Mesendoderm (in vitro differentiated cells): ENCODE measurements around the gene WNT3A. TPM values are rescaled to one million over a fixed set of nuclear protein-coding genes. Genes with fewer than 3 reads are reported as not detected.

Experiments used
- DNase-seq: peaks from one replicate; pipeline ENCODE4 v3.0.0; 2013
- H2AK5ac ChIP-seq: 2 replicates; pipeline ENCODE4 v1.6.1; 2013; ENCODE audit warnings: low read length, inconsistent platforms
- H2BK120ac ChIP-seq: 2 replicates; pipeline ENCODE4 v1.6.1; 2013; ENCODE audit warnings: low read depth, mild to moderate bottlenecking, low read length, moderate library complexity, mixed read lengths
- H2BK15ac ChIP-seq: replicated peaks from 2 replicates; pipeline ENCODE4 v1.6.1; 2013; ENCODE audit warnings: low read depth, mild to moderate bottlenecking, moderate library complexity
- H2BK5ac ChIP-seq: 2 replicates; pipeline ENCODE4 v1.6.1; 2013; ENCODE audit warnings: low read length, inconsistent platforms
- H3K18ac ChIP-seq: 2 replicates; pipeline ENCODE4 v1.6.1; 2013; ENCODE audit warnings: mild to moderate bottlenecking, low read length, mixed read lengths
- H3K23ac ChIP-seq: one replicate; pipeline ENCODE4 v1.6.1; 2013; ENCODE audit warnings: low read length
- H3K27ac ChIP-seq: 2 replicates; pipeline ENCODE4 v1.5.1; 2013; ENCODE audit warnings: low read depth, mild to moderate bottlenecking, inconsistent platforms, low read length, moderate library complexity
- H3K27me3 ChIP-seq: 2 replicates; pipeline ENCODE4 v1.6.1; 2013; ENCODE audit warnings: low read length, control low read depth, mild to moderate bottlenecking, inconsistent platforms; ENCODE audit not compliant: insufficient read depth, poor library complexity
- H3K36me3 ChIP-seq: 2 replicates; pipeline ENCODE4 v1.6.1; 2013; ENCODE audit warnings: low read length, inconsistent platforms; ENCODE audit not compliant: control insufficient read depth, insufficient read depth
- H3K4ac ChIP-seq: one replicate; pipeline ENCODE4 v1.6.1; 2013; ENCODE audit warnings: low read depth, mild to moderate bottlenecking, low read length, moderate library complexity
- H3K4me1 ChIP-seq: 2 replicates; pipeline ENCODE4 v1.6.1; 2013; ENCODE audit warnings: low read depth, low read length, inconsistent platforms; ENCODE audit not compliant: control insufficient read depth
- H3K4me2 ChIP-seq: 2 replicates; pipeline ENCODE4 v1.6.1; 2013; ENCODE audit warnings: low read length
- H3K4me3 ChIP-seq: 2 replicates; pipeline ENCODE4 v1.5.1; 2013; ENCODE audit warnings: mild to moderate bottlenecking, low read length
- H3K56ac ChIP-seq: one replicate; pipeline ENCODE4 v1.6.1; 2013; ENCODE audit warnings: low read length
- H3K79me1 ChIP-seq: 2 replicates; pipeline ENCODE4 v1.6.1; 2013; ENCODE audit warnings: low read length, inconsistent platforms
- H3K79me2 ChIP-seq: 2 replicates; pipeline ENCODE4 v1.6.1; 2013; ENCODE audit warnings: mild to moderate bottlenecking, low read length; ENCODE audit not compliant: control insufficient read depth, insufficient read depth
- H3K9ac ChIP-seq: 2 replicates; pipeline ENCODE4 v1.6.1; 2013; ENCODE audit warnings: low read length, inconsistent platforms
- H4K5ac ChIP-seq: one replicate; pipeline ENCODE4 v1.6.1; 2013; ENCODE audit warnings: low read length
- H4K8ac ChIP-seq: one replicate; pipeline ENCODE4 v1.6.1; 2013; ENCODE audit warnings: low read depth, mild to moderate bottlenecking, control low read depth, low read length, moderate library complexity
- WGBS: extraction: QIAGEN DNeasy Blood & Tissue Kit; methylation state at CpG from one replicate; pipeline ENCODE4 v1.1.7; 2013; ENCODE audit warnings: low lambda C conversion rate, missing lambda C conversion rate; ENCODE audit not compliant: insufficient coverage; ENCODE audit errors: extremely low coverage; 5-methylcytosine and 5-hydroxymethylcytosine counted together
- small RNA-seq: library from polyadenylated mRNA; stranded (forward); fragments of <200 nt; extraction: miRNeasy Mini kit (QIAGEN cat#:217004); gene quantifications from one replicate; pipeline ENCODE3, GENCODE V24; 2013; ENCODE audit not compliant: insufficient read depth

The WNT3A gene

GRCh38 chr1:228109073-228109961 lies 102.5 kb downstream of the WNT3A start, which contains the start of gene MRPL55:
Gene MRPL55, minus strand, starts transcription at chr1:228109299. Its CDS starts 1,039 bp downstream, at chr1:228108260.
- H2AK5ac ChIP-seq, result no peak within 1 kb of the TSS
- no peak within 1 kb of the TSS for H3K4ac ChIP-seq
- H3K56ac ChIP-seq, result peak within 1 kb of the TSS; percentile 99
- H3K18ac ChIP-seq, result peak within 1 kb of the TSS; percentile 3
- H2BK120ac ChIP-seq, result no peak within 1 kb of the TSS
- peak; percentile 97 for DNase-seq
- no peak within 1 kb of the TSS for H3K27ac ChIP-seq
- peak within 1 kb of the TSS; percentile 97 for H3K9ac ChIP-seq
- H3K79me1 ChIP-seq, result peaks cover 10% of the 10 kb centered on the region
- H2BK15ac ChIP-seq, result no peak within 1 kb of the TSS
- H3K4me2 ChIP-seq, result peak within 1 kb of the TSS; percentile 97
- H3K36me3 ChIP-seq, result no peaks in the 10 kb centered on the region
- no peak within 1 kb of the TSS for H4K5ac ChIP-seq
- H3K4me3 ChIP-seq, result peak within 1 kb of the TSS; percentile 93
- H4K8ac ChIP-seq, result peak within 1 kb of the TSS; percentile 7
- peak within 1 kb of the TSS; percentile 62 for H2BK5ac ChIP-seq
- peaks cover 10% of the 10 kb centered on the region for H3K79me2 ChIP-seq
- H3K27me3 ChIP-seq, result no peaks in the 10 kb centered on the region
- H3K23ac ChIP-seq, result no peak within 1 kb of the TSS
- peaks cover 3% of the 10 kb centered on the region for H3K4me1 ChIP-seq
- WGBS, result no CpG with 5 or more reads among the region's 66 CpGs

- H3K4me3 ChIP-seq, result peak overlapping the region; percentile 34
- H2AK5ac ChIP-seq, result no peak overlapping the region
- H2BK5ac ChIP-seq, result no peak overlapping the region
- H4K8ac ChIP-seq, result no peak overlapping the region
- peak overlapping the region; percentile 3 for H3K18ac ChIP-seq
- no peak overlapping the region for H4K5ac ChIP-seq
- no peak overlapping the region for H3K27ac ChIP-seq
- H3K4me1 ChIP-seq, result peaks cover 3% of the 10 kb centered on the region
- peak overlapping the region; percentile 57 for H3K9ac ChIP-seq
- H3K23ac ChIP-seq, result no peak overlapping the region
- H3K4me2 ChIP-seq, result peak overlapping the region; percentile 52
- H2BK15ac ChIP-seq, result no peak overlapping the region
- WGBS, result no CpG with 5 or more reads among the region's 15 CpGs
- peaks cover 10% of the 10 kb centered on the region for H3K79me1 ChIP-seq
- H3K36me3 ChIP-seq, result no peaks in the 10 kb centered on the region
- H3K79me2 ChIP-seq, result peaks cover 10% of the 10 kb centered on the region
- peak overlapping the region; percentile 82 for H3K56ac ChIP-seq
- peak; percentile 45 for DNase-seq
- H3K27me3 ChIP-seq, result no peaks in the 10 kb centered on the region
- H3K4ac ChIP-seq, result no peak overlapping the region
- H2BK120ac ChIP-seq, result no peak overlapping the region
These were observed 103.2 kb downstream of the WNT3A start for GRCh38 chr1:228109962-228110488.

DNA sequence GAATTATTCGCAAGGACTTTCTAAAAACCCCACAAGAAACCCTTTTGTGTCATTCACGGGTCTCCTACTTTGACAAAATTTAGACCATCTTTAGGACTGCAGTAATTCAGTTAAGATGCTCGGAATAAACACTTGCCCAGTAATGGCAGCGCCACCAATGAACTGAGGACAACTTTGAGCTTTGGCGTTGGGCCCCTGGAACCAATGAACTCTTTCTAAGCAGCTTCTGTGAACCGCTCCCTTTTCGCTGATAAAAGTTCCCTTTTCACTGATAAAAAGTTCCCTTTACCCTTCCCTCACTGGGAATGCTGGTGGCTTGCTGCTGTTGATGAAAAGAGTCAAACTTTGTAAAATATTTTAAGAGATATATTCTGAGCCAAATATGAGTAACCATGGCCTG lies 103.8 kb downstream of the WNT3A start:
- H3K4ac ChIP-seq, result no peak overlapping the region
- no peak overlapping the region for H4K5ac ChIP-seq
- H3K23ac ChIP-seq, result no peak overlapping the region
- WGBS, result no CpG with 5 or more reads among the region's 7 CpGs
- no peak overlapping the region for H2BK120ac ChIP-seq
- H3K56ac ChIP-seq, result no peak overlapping the region
- H3K4me1 ChIP-seq, result peaks cover 3% of the 10 kb centered on the region
- H3K18ac ChIP-seq, result no peak overlapping the region
- H3K27me3 ChIP-seq, result no peaks in the 10 kb centered on the region
- no peak overlapping the region for H3K9ac ChIP-seq
- H3K79me1 ChIP-seq, result peaks cover 10% of the 10 kb centered on the region
- H3K4me2 ChIP-seq, result no peak overlapping the region
- no peak overlapping the region for H3K4me3 ChIP-seq
- peaks cover 10% of the 10 kb centered on the region for H3K79me2 ChIP-seq
- H3K36me3 ChIP-seq, result no peaks in the 10 kb centered on the region
- DNase-seq, result no peak
- H2BK5ac ChIP-seq, result no peak overlapping the region
- no peak overlapping the region for H2AK5ac ChIP-seq
- H3K27ac ChIP-seq, result no peak overlapping the region
- H2BK15ac ChIP-seq, result no peak overlapping the region
- H4K8ac ChIP-seq, result no peak overlapping the region

Small RNA genes lying within 50 kb of the gene (small RNA-seq; reads per million reads assigned to genes)
- not detected for gene SEPT14P17
